ENCODE results near the gene RAB31. TPM values are rescaled to one million over a fixed set of nuclear protein-coding genes. Genes with fewer than 3 reads are reported as not detected.

The RAB31 gene
- total RNA-seq, 4 donors from 2014 or later: 3.2 to 7.1 (median 4.4) TPM

- peak overlapping the region; percentile 62 to 78 (median 68) for H3K27ac ChIP-seq
- in situ Hi-C loops (cut with MboI; ENCODE audit: low sequenced_read_pairs in 4 of 4): loop anchor here in 2 of 4 donors (25.0 kb wide), 2 partner anchors 88 to 713 kb away; partner anchors contain the start of genes VAPA (in 2 of the 2) and NAPG (in 1 of the 2)
- no peak overlapping the region for H3K4me3 ChIP-seq
- TF ChIP-seq POLR2A (IDR thresholded peaks at IDR 0.05) (no peak), CTCF (IDR thresholded peaks at IDR 0.05 in 4 of 5, conservative IDR thresholded peaks at IDR 0.05 in 1 of 5) (no peak)
- peaks cover 34 to 36% of the 10 kb centered on the region in 2 donors for H3K4me1 ChIP-seq
- intact Hi-C loops (cut with DNase I; ENCODE audit: low total_unique reads): loop anchor here (2.0 kb wide), 1 partner anchor 25 kb away; no protein-coding TSS in a partner anchor
- no peaks in the 10 kb centered on the region for H3K9me3 ChIP-seq
- H3K27me3 ChIP-seq: no peaks in the 10 kb centered on the region
- no peaks in the 10 kb centered on the region for H3K36me3 ChIP-seq
- ATAC-seq: peak; percentile 34 to 55
- DNase-seq: peak in 1 of 2 donors; percentile 53
Measured at GRCh38 chr18:9823805-9824473, 115.8 kb downstream of the RAB31 start.

GRCh38 chr18:9824474-9824832 lies 116.4 kb downstream of the RAB31 start:
- no peak overlapping the region for H3K4me3 ChIP-seq
- H3K36me3 ChIP-seq: no peaks in the 10 kb centered on the region
- no peaks in the 10 kb centered on the region for H3K27me3 ChIP-seq
- DNase-seq (peak; percentile 18 to 67), ATAC-seq (peak; percentile 70 to 87)
- intact Hi-C loops (cut with DNase I; ENCODE audit: low total_unique reads): loop anchor here (2.0 kb wide), 1 partner anchor 24 kb away; no protein-coding TSS in a partner anchor
- H3K4me1 ChIP-seq: peaks cover 32 to 34% of the 10 kb centered on the region in 2 donors
- no peaks in the 10 kb centered on the region for H3K9me3 ChIP-seq
- TF ChIP-seq POLR2A (IDR thresholded peaks at IDR 0.05) (no peak), CTCF (IDR thresholded peaks at IDR 0.05 in 4 of 5, conservative IDR thresholded peaks at IDR 0.05 in 1 of 5) (no peak)
- H3K27ac ChIP-seq: peak overlapping the region; percentile 62 to 78 (median 68)
- in situ Hi-C loops (cut with MboI; ENCODE audit: low sequenced_read_pairs in 4 of 4): loop anchor here in 2 of 4 donors (25.0 kb wide), 2 partner anchors 88 to 713 kb away; partner anchors contain the start of genes VAPA (in 2 of the 2) and NAPG (in 1 of the 2)

GRCh38 chr18:9824952-9825371 lies 116.9 kb downstream of the RAB31 start:
- DNase-seq (peak in 1 of 2 donors; percentile 35), ATAC-seq (peak in 1 of 2 donors; percentile 12)
- Histone ChIP-seq H3K27me3 (no peaks in the 10 kb centered on the region), H3K4me1 (peaks cover 32 to 34% of the 10 kb centered on the region in 2 donors), H3K9me3 (no peaks in the 10 kb centered on the region), H3K36me3 (no peaks in the 10 kb centered on the region), H3K27ac (peak overlapping the region; percentile 62 to 78 (median 68)), H3K4me3 (no peak overlapping the region)
- TF ChIP-seq POLR2A (IDR thresholded peaks at IDR 0.05) (no peak), CTCF (IDR thresholded peaks at IDR 0.05 in 4 of 5, conservative IDR thresholded peaks at IDR 0.05 in 1 of 5) (no peak)
- in situ Hi-C loops (cut with MboI; ENCODE audit: low sequenced_read_pairs in 4 of 4): loop anchor here in 2 of 4 donors (25.0 kb wide), 2 partner anchors 87 to 712 kb away; partner anchors contain the start of genes VAPA (in 2 of the 2) and NAPG (in 1 of the 2)
- intact Hi-C loops (cut with DNase I; ENCODE audit: low total_unique reads): loop anchor here (2.0 kb wide), 1 partner anchor 24 kb away; no protein-coding TSS in a partner anchor

GRCh38 chr18:9825571-9826073 lies 117.5 kb downstream of the RAB31 start:
- no peaks in the 10 kb centered on the region for H3K9me3 ChIP-seq
- intact Hi-C loops (cut with DNase I; ENCODE audit: low total_unique reads): loop anchor here (2.0 kb wide), 1 partner anchor 23 kb away; no protein-coding TSS in a partner anchor
- peak overlapping the region; percentile 62 to 78 (median 68) for H3K27ac ChIP-seq
- ATAC-seq (peak; percentile 31 to 49), DNase-seq (no peak)
- H3K36me3 ChIP-seq: no peaks in the 10 kb centered on the region
- in situ Hi-C loops (cut with MboI; ENCODE audit: low sequenced_read_pairs in 4 of 4): no loop called here
- no peak overlapping the region for H3K4me3 ChIP-seq
- H3K4me1 ChIP-seq: peaks cover 32 to 34% of the 10 kb centered on the region in 2 donors
- no peaks in the 10 kb centered on the region for H3K27me3 ChIP-seq
- TF ChIP-seq CTCF (IDR thresholded peaks at IDR 0.05 in 4 of 5, conservative IDR thresholded peaks at IDR 0.05 in 1 of 5): no peak

Measured in gastrocnemius medialis (tissue), 4 donors.